Keratinocyte (primary cell): Measurements from ENCODE around the gene SYDE2. TPM values are rescaled to one million over a fixed set of nuclear protein-coding genes. Genes with fewer than 3 reads are reported as not detected.

Source experiments
- DNase-seq: peaks from one replicate; pipeline ENCODE4 v3.0.0-alpha.2; 2011; ENCODE audit warnings: low read depth, missing footprints, low spot score
- FAIRE-seq: peaks from 2 replicates; lab custom pipeline; 2011; peaks lifted over from hg19 to GRCh38; lab: Jason Lieb, UNC
- H2AFZ ChIP-seq: 2 replicates; pipeline ENCODE4 v1.6.0; 2012; ENCODE audit warnings: low read length, control low read depth, inconsistent platforms; ENCODE audit not compliant: control insufficient read depth
- H3K27ac ChIP-seq: 2 replicates; pipeline ENCODE4 v1.5.1; 2011; ENCODE audit warnings: low read length; ENCODE audit not compliant: control insufficient read depth, insufficient read depth
- H3K27me3 ChIP-seq: 3 replicates; pipeline ENCODE4 v1.6.0; 2011; ENCODE audit warnings: low read length; ENCODE audit not compliant: control insufficient read depth, insufficient read depth; ENCODE audit errors: extremely low read depth
- H3K36me3 ChIP-seq, 2 experiments: 2 replicates in 1 of 2; 3 replicates in 1 of 2; pipeline ENCODE4 v1.5.1; 2011; ENCODE audit warnings: low read length in 2 of 2, mild to moderate bottlenecking in 1 of 2; ENCODE audit not compliant: control insufficient read depth in 2 of 2, insufficient read depth in 2 of 2; ENCODE audit errors: extremely low read depth in 1 of 2
- H3K4me1 ChIP-seq: 3 replicates; pipeline ENCODE4 v1.5.1; 2011; ENCODE audit warnings: low read length; ENCODE audit not compliant: control insufficient read depth, insufficient read depth; ENCODE audit errors: extremely low read depth
- H3K4me2 ChIP-seq: 3 replicates; pipeline ENCODE4 v1.6.0; 2011; ENCODE audit warnings: low read depth, low read length; ENCODE audit not compliant: control insufficient read depth, insufficient read depth; ENCODE audit errors: extremely low read depth
- H3K4me3 ChIP-seq, 3 experiments: fragments of 200-600 bp in 1 of 3; sonication (generic) in 1 of 3; 2 replicates in 2 of 3; 3 replicates in 1 of 3; pipeline ENCODE4 v1.5.1; 2011 to 2016; ENCODE audit warnings: low read length in 3 of 3, mild to moderate bottlenecking in 3 of 3, control low read depth in 2 of 3, inconsistent platforms in 1 of 3, low read depth in 1 of 3, mixed read lengths in 1 of 3, mixed run types in 1 of 3, moderate library complexity in 1 of 3; ENCODE audit not compliant: control insufficient read depth in 2 of 3, insufficient read depth in 2 of 3; ENCODE audit errors: extremely low read depth in 1 of 3
- H3K79me2 ChIP-seq: 2 replicates; pipeline ENCODE4 v1.6.0; 2012; ENCODE audit warnings: low read length; ENCODE audit not compliant: control insufficient read depth, insufficient read depth
- H3K9ac ChIP-seq: 3 replicates; pipeline ENCODE4 v1.6.0; 2011; ENCODE audit warnings: low read length; ENCODE audit not compliant: control insufficient read depth, insufficient read depth; ENCODE audit errors: extremely low read depth
- H3K9me1 ChIP-seq: 3 replicates; pipeline ENCODE4 v1.6.0; 2011; ENCODE audit warnings: low read length; ENCODE audit not compliant: control insufficient read depth, insufficient read depth; ENCODE audit errors: extremely low read depth
- H3K9me3 ChIP-seq: 2 replicates; pipeline ENCODE4 v1.5.1; 2012; ENCODE audit warnings: low read depth, low read length; ENCODE audit not compliant: control insufficient read depth
- H4K20me1 ChIP-seq: 3 replicates; pipeline ENCODE4 v1.6.0; 2011; ENCODE audit warnings: low read length; ENCODE audit not compliant: control insufficient read depth, insufficient read depth; ENCODE audit errors: extremely low read depth
- CTCF ChIP-seq, 3 experiments: IDR thresholded peaks in 1 of 3; conservative IDR thresholded peaks in 1 of 3; optimal IDR thresholded peaks in 1 of 3; 2 replicates in 2 of 3; 3 replicates in 1 of 3; pipeline versions ENCODE3 to v1.5.1; 2011; ENCODE audit warnings: low read length in 3 of 3, mild to moderate bottlenecking in 3 of 3, moderate library complexity in 2 of 3, control low read depth in 1 of 3, inconsistent platforms in 1 of 3; ENCODE audit not compliant: insufficient read depth in 2 of 3; ENCODE audit errors: extremely low read depth in 1 of 3
- EZH2 ChIP-seq: IDR thresholded peaks from one replicate; pipeline ENCODE4 v1.6.1; 2012; ENCODE audit warnings: inconsistent platforms, mild to moderate bottlenecking, low read length, moderate library complexity
- dilution Hi-C: fragments of 300-500 bp; cut with MboI; formaldehyde crosslinking; loops from one replicate; pipeline ENCODE4 v1.7.0; 2020; ENCODE audit warnings: low sequenced_read_pairs; ENCODE audit not compliant: extremely low pct_ligation_motif_present
- polyA plus RNA-seq, 5 experiments: library from polyadenylated mRNA; depleted of rRNA in 3 of 5; stranded (reverse) in 3 of 5; stranded (forward) in 1 of 5; unstranded in 1 of 5; fragments of >200 nt; gene quantifications; 1 replicate in 1 of 5; 2 replicates in 3 of 5; 3 replicates in 1 of 5; pipeline versions ENCODE4 v1.2.1 to v1.2.3, GENCODE V29; 2011 to 2012; ENCODE audit warnings: missing spikeins in 2 of 5, low read depth in 1 of 5, low replicate concordance in 1 of 5

Gene SYDE2
- polyA plus RNA-seq, 1 donor (not counting 4 experiments of a cell fraction or from before 2014, with no cell fraction given) = 1.7 TPM

GRCh38 chr1:85171721-85172120 lies 29.1 kb downstream of the SYDE2 start:
- TF ChIP-seq CTCF (optimal IDR thresholded peaks at IDR 0.05 in 1 of 3, IDR thresholded peaks at IDR 0.05 in 1 of 3, conservative IDR thresholded peaks at IDR 0.05 in 1 of 3; ENCODE audit: extremely low read depth in 1 of 3, insufficient read depth in 2 of 3, low read length in 3 of 3) = no peak
- TF ChIP-seq EZH2 = no peak
- Histone ChIP-seq H3K79me2 (no peaks in the 10 kb centered on the region), H3K4me1 (no peaks in the 10 kb centered on the region), H3K36me3 (no peaks in the 10 kb centered on the region), H3K9me3 (no peaks in the 10 kb centered on the region), H2AFZ (no peak overlapping the region), H3K9ac (no peak overlapping the region), H3K4me3 (no peak overlapping the region), H3K4me2 (no peak overlapping the region), H3K27ac (no peak overlapping the region), H3K27me3 (no peaks in the 10 kb centered on the region), H3K9me1 (no peaks in the 10 kb centered on the region), H4K20me1 (no peaks in the 10 kb centered on the region)
- FAIRE-seq (no peak), DNase-seq (no peak)
- dilution Hi-C loops = no loop called here

- no peaks in the 10 kb centered on the region for H4K20me1 ChIP-seq
- no peak for DNase-seq
- no peaks in the 10 kb centered on the region for H3K9me1 ChIP-seq
- no peak overlapping the region for H3K27ac ChIP-seq
- H3K4me3 ChIP-seq = no peak overlapping the region
- H3K9ac ChIP-seq = no peak overlapping the region
- no peak for TF ChIP-seq CTCF (optimal IDR thresholded peaks at IDR 0.05 in 1 of 3, IDR thresholded peaks at IDR 0.05 in 1 of 3, conservative IDR thresholded peaks at IDR 0.05 in 1 of 3; ENCODE audit: extremely low read depth in 1 of 3, insufficient read depth in 2 of 3, low read length in 3 of 3)
- no peak for TF ChIP-seq EZH2
- no peaks in the 10 kb centered on the region for H3K9me3 ChIP-seq
- no peaks in the 10 kb centered on the region for H3K79me2 ChIP-seq
- H2AFZ ChIP-seq = no peak overlapping the region
- no peaks in the 10 kb centered on the region for H3K27me3 ChIP-seq
- dilution Hi-C loops = no loop called here
- no peaks in the 10 kb centered on the region for H3K4me1 ChIP-seq
- H3K4me2 ChIP-seq = no peak overlapping the region
- H3K36me3 ChIP-seq = no peaks in the 10 kb centered on the region
- no peak for FAIRE-seq
Observed at GRCh38 chr1:85168884-85169283, 31.9 kb downstream of the SYDE2 start.
